ENCODE data around the gene TRABD2B.

Gene TRABD2B

DNA sequence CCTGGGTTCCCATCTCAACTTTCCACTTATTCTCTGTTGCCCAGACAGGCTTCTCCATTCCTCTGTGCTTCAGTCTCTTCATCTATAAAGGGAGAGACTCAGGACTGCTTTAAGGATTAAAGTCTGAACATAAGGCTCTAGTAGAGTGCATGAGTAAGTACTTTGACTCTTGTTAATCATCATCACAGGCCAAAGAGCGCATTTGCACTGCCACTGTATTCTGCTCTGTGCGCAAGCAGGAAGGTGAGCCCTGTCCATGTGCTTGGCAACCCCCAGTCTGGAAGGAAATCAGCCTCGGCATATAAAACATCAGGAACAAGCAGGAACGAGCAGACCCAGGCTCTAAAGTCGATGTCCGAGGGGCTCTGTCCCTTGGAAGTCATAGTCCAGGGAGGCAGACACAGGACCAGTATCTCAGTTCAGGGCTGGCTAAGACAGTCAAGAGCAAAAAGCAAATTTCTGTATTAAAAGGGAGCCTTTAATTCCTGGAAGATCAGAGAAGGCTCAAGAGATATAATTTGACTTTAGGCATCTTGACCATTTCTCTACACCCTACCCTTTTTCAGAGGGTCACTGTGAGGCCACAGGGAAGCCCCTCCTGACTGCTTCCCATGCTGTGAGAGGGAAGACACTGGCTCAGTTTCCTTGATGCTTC, 131.2 kb downstream of the TRABD2B start:
- Histone ChIP-seq H3K27me3 (replicated peaks; ENCODE audit: control insufficient read depth, insufficient read depth, low read length) (no peaks in the 10 kb centered on the region; the same call in 1 of the 2 replicates), H3K36me3 (ENCODE audit: control insufficient read depth, insufficient read depth, low read length) (no peaks in the 10 kb centered on the region), H3K4me3 (replicated peaks; ENCODE audit: low read depth, low read length) (no peak overlapping the region)
- no peak for DNase-seq (ENCODE audit: extremely low read depth, insufficient read length)
- TF ChIP-seq, protein P1, sequence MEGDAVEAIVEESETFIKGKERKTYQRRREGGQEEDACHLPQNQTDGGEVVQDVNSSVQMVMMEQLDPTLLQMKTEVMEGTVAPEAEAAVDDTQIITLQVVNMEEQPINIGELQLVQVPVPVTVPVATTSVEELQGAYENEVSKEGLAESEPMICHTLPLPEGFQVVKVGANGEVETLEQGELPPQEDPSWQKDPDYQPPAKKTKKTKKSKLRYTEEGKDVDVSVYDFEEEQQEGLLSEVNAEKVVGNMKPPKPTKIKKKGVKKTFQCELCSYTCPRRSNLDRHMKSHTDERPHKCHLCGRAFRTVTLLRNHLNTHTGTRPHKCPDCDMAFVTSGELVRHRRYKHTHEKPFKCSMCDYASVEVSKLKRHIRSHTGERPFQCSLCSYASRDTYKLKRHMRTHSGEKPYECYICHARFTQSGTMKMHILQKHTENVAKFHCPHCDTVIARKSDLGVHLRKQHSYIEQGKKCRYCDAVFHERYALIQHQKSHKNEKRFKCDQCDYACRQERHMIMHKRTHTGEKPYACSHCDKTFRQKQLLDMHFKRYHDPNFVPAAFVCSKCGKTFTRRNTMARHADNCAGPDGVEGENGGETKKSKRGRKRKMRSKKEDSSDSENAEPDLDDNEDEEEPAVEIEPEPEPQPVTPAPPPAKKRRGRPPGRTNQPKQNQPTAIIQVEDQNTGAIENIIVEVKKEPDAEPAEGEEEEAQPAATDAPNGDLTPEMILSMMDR (IDR thresholded peaks at IDR 0.05; ENCODE audit: insufficient read depth, low read length, poor library complexity, severe bottlenecking): no peak

DNA sequence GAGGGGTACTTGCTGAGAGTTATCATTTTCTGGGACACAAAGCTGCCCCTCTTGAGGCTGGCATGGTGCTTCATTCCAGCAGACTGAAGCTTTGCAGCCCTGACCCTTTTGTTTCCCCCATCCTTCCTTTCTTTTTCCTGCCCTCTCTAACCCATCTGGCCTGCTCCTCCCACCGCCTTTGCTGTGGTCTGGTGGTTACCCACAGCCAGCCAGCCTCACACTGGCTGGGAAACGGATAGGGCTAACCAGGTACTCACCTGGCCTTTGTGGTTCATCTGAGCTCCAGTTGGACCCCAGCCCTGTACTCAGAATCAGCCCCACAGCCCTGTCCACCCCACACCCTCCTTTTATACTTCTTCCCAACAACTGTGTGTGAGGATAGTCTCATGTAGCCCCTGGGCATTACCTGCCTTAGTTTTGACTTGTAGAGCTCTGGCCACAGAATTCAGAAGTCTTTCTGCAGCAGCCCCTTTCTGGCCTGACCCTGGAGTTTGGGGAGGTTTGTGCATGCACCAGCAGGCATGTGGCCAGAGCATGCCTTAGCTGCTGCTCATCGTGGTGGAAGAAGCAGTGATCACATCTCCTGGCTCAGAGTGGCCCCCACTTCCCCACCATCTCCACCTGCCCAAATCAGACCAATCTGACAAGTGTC, 138.0 kb downstream of the TRABD2B start:
- Histone ChIP-seq H3K36me3 (ENCODE audit: control insufficient read depth, insufficient read depth, low read length) (no peaks in the 10 kb centered on the region), H3K27me3 (replicated peaks; ENCODE audit: control insufficient read depth, insufficient read depth, low read length) (no peaks in the 10 kb centered on the region), H3K4me3 (replicated peaks; ENCODE audit: low read depth, low read length) (no peak overlapping the region)
- no peak for DNase-seq (ENCODE audit: extremely low read depth, insufficient read length)
- TF ChIP-seq, protein P1 (IDR thresholded peaks at IDR 0.05; ENCODE audit: insufficient read depth, low read length, poor library complexity, severe bottlenecking): no peak

DNA sequence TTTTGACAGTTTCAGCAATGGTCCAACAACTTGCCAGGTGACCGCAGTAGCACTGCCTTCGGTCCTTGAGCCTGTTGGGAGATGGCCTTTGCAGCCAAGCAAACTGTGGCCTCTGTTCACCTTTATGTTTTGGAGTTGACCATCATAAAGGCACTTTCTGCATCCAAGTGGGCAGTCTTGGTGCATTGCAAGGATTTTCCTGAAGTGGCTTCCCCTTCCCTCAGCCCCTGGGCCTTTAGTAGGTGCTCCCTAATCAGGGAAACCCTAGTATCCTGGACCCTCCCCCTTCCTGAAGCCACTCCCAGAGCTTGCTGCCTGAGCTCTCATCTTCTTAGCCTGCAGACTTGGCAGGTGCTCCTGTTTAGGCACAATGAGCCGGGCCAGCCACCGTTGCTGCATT, 140.2 kb downstream of the TRABD2B start:
- Histone ChIP-seq H3K4me3 (replicated peaks; ENCODE audit: low read depth, low read length) (no peak overlapping the region), H3K36me3 (ENCODE audit: control insufficient read depth, insufficient read depth, low read length) (no peaks in the 10 kb centered on the region), H3K27me3 (replicated peaks; ENCODE audit: control insufficient read depth, insufficient read depth, low read length) (no peaks in the 10 kb centered on the region)
- TF ChIP-seq, protein P1 (IDR thresholded peaks at IDR 0.05; ENCODE audit: insufficient read depth, low read length, poor library complexity, severe bottlenecking): no peak
- no peak for DNase-seq (ENCODE audit: extremely low read depth, insufficient read length)

DNA sequence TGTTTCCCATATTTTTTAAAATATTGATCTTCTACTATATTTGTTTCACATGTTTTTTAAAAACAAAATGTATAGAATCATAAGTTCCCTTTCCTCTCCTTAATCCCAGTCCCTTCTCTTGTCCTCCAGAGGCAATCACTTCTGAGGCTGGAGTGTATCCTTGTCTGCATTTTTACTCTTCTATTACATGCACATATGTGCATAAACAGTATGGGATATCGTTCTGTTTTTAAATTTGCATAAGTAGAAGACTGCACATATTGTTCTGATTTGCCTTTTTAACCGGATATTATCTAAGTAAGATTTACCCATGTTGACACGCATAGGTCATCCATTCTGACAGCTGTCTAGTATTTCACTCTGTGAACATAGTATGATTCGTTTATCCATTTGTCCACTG, 142.0 kb downstream of the TRABD2B start:
- H3K4me3 ChIP-seq (replicated peaks; ENCODE audit: low read depth, low read length): no peak overlapping the region

DNA sequence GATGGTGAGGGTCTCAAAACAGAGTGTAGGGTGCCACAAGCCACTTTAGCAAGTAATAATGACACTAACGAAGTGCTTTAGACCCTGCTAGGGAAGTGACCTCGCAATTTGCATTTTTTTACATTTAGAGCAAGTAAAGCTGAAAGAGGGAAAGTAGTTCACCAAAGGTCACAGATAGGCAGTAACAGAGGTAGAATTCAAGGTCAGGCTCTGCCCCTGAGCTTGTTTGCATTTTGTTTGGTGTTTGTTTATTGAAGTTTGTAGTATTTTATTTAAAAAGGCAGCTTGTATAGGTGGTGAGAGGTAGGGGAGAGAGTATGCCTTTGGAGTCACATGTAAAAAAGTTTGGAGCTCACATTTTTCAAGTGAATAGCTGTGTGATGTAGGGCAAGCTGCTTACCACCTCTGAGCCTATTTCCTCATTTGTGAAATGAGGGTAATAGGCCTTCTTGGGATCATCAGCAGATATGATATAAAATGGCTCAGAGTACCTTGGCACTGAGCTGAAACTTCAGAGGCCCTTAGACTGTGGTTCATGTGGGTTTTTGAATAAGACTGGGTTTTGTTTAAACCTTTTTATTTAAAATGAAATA, 142.5 kb downstream of the TRABD2B start:
- Histone ChIP-seq H3K36me3 (ENCODE audit: control insufficient read depth, insufficient read depth, low read length) (no peaks in the 10 kb centered on the region), H3K4me3 (replicated peaks; ENCODE audit: low read depth, low read length) (no peak overlapping the region), H3K27me3 (replicated peaks; ENCODE audit: control insufficient read depth, insufficient read depth, low read length) (no peaks in the 10 kb centered on the region)
- DNase-seq (ENCODE audit: extremely low read depth, insufficient read length): no peak
- TF ChIP-seq, protein P1 (IDR thresholded peaks at IDR 0.05; ENCODE audit: insufficient read depth, low read length, poor library complexity, severe bottlenecking): no peak

More for the DNA sequence above, 142.0 kb downstream of the TRABD2B start:
- no peaks in the 10 kb centered on the region for H3K36me3 ChIP-seq (ENCODE audit: control insufficient read depth, insufficient read depth, low read length)
- no peaks in the 10 kb centered on the region for H3K27me3 ChIP-seq (replicated peaks; ENCODE audit: control insufficient read depth, insufficient read depth, low read length)
- TF ChIP-seq, protein P1 (IDR thresholded peaks at IDR 0.05; ENCODE audit: insufficient read depth, low read length, poor library complexity, severe bottlenecking): no peak
- no peak for DNase-seq (ENCODE audit: extremely low read depth, insufficient read length)
